ENCODE data around the gene OPCML.

DNA sequence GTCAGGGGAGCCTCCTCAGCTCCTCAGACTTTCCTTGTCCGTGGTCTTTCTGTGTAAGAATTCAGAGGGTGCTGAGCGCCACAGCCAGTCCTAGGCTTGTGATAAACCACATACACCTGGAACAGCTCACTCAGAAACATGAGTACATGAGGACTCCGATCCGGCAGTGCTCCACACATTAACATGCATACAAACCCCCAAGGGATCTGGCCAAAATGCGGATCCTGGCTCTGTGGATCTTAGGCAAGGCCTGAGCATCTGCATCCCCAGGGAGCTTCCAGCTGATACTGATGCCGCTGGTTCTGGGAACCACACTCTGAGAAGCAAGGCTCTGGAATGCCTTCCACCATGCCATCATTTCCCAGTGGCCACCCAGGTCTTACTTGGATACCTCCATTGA lies 20.6 kb upstream of the OPCML start:
- TF ChIP-seq, protein P1, sequence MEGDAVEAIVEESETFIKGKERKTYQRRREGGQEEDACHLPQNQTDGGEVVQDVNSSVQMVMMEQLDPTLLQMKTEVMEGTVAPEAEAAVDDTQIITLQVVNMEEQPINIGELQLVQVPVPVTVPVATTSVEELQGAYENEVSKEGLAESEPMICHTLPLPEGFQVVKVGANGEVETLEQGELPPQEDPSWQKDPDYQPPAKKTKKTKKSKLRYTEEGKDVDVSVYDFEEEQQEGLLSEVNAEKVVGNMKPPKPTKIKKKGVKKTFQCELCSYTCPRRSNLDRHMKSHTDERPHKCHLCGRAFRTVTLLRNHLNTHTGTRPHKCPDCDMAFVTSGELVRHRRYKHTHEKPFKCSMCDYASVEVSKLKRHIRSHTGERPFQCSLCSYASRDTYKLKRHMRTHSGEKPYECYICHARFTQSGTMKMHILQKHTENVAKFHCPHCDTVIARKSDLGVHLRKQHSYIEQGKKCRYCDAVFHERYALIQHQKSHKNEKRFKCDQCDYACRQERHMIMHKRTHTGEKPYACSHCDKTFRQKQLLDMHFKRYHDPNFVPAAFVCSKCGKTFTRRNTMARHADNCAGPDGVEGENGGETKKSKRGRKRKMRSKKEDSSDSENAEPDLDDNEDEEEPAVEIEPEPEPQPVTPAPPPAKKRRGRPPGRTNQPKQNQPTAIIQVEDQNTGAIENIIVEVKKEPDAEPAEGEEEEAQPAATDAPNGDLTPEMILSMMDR (IDR thresholded peaks at IDR 0.05) = no peak
- TF ChIP-seq POLR2AphosphoS5 (IDR thresholded peaks at IDR 0.05; ENCODE audit: insufficient read depth in 1 of 2, low read depth in 1 of 2) (no peak), POLR2A (IDR thresholded peaks at IDR 0.05) (no peak)

Measured in vagina (tissue), 2 donors.